Activated T-cell treated with anti-CD3 and anti-CD28 coated beads for 48 hours (primary cell): ENCODE data around the gene HDC.

Experiments
- DNase-seq: peaks from one replicate; pipeline ENCODE4 v3.0.0-alpha.2; 2020; ENCODE audit warnings: low read depth

HDC gene

DNA sequence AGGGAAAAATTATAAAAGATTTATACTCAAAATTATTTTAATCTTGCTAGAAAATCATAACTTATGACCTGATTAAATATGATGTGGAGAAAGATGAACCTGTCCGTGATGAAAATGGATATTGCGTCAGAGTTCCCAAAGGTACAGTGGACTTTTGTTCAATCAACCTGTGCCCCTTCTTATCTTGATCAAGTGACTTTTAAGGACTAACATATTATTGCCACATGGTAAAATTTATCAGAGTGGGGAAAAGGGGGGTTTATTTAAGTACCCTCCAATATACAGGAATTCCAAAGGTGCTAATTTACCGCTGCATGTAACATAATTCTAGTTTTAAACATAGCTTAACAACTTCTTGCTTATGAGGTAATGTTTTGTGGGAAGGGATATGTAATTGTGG lies 39.6 kb downstream of the HDC start:
- no peak for DNase-seq

DNA sequence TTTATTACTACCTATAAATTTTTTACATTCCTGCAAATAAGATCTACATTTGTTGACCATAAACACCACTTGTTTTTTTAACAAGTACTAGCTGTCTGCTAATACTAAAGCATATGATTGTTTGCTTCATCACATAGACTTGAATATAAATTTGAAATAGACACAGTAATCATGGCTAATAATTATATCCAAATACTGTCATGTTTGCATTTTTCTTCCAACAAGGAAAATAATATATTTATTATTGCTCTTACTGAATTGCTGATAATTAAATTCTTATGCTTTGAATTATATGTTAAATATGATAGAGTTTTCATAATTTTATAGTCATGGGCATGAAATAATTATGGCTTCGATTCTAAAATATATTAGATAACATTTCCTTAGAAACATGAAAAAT lies 40.5 kb downstream of the HDC start:
- DNase-seq, result no peak

DNA sequence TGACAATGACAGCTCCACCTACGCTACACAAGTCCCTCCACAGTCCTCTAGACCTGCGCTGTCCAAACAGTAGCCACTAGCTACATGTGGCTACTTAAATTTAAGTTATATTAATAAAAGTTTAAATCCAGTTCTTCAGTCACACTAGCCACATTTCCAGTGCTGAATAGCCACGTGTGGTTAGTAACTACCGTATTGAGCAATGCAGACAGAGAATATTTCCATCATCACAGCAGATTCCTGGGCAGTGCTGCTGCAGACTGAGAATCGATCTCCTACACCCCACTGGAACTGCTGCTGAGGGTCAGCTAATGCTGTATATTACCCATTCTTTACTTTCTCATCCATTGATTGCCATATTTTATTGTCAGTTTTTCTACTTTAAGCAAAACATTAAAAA lies 40.9 kb downstream of the HDC start:
- DNase-seq, result no peak

DNA sequence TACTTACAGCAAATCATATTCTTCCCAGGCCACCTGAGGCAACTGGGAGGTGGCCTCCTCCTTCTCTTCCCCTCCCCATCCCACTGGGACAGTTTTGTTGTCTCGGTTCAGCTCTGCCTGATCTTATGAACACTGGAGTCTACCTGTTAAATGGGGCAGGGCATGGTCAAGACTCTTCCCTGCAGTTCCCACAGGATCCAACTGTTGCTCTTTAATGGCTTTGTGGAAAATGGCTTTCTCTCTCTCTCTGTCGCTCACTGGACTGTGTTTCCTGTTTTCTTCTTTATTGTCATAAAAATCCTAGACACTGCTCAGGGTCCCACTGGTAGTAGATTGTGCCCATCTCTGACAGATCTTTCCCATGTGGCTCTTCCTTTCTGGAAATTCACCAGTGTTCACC lies 43.3 kb downstream of the HDC start:
- DNase-seq, result no peak

DNA sequence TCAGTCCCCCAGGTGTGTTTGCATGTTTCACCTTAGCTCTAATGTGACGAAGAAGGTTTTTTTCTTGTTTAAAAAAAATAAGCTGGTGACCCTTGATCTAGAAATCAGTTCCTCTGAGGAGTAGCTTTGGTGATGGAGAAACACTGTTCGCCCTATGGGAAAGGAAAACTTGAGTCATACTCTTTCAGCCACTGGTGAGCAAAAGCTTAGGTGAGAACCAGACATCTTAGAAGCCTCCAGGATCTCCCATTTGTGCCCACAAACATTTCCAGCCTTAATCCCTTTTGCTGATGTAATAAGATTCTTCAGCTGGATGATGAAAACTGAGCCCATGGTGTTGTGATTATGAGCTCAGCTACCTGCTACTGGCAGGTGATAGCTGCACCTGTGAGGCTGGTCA lies 45.7 kb downstream of the HDC start:
- DNase-seq, result no peak

DNA sequence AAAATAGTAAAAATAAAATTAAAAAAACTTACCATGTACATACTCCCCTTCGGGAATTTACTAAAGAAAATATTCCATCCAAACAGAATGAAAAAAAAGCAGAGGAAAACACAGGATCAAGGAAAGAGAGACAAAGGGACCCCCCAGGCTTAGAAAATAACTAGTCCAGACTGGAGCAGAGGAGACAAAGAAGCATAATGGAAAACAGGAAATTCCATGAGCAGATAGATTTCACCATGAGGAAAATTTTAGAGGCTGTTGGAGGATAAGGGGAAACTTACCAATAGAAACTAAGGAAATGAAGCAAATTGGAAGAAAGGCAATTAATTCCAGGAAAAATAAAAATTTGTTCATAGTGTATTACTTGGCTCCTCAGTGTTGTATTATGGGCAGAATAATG lies 46.8 kb downstream of the HDC start:
- DNase-seq, result no peak

DNA sequence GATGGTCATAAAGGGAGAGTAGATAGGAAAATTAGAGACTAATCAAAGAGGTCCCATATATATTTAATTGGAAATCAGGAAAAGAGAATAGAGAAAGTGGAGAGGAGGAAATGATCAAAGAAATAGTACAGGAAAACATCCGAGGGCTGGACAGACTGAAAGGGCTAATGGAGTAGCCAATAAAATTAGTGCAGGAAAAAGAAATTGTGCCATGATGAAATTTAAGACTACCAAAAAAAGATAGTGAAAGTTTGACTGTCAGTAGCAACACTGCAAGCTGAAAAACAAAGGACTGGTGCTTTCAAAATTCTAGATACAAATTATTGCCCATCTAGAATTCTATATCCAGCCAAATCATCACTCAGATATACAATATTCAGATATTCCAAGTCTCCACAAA lies 47.2 kb downstream of the HDC start:
- DNase-seq, result no peak

DNA sequence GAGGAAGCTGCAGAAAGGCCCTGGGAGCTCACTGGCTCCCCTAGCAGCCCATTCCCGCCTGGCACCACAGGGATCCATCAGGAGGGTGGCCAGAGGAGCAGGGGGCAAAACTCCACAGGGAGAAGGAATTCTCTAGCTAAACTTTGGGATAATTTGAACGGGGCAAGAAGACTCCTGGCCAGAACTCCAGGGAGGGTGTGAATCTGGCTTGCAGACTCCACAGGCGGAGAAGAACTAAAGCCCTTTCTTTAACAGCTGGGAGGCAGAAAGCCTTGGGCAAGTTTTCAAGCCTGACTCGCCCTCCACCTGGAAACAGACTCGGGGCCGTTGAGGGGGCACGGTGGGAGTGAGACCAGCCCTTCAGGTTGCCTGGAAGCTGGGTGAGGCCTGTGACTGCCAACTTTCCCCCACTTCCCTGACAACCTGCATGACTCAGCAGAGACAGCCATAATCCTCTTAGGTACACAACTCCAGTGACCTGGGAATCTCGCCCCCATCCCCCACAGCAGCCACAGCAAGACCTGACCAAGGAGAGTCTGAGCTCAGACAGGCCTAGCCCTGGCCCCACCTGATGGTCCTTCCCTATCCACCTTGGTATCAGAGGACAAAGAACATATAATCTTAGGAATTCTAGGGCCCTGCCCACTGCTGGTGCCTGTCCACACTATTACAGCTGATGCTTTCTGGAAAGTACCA lies 54.9 kb downstream of the HDC start:
- no peak for DNase-seq

DNA sequence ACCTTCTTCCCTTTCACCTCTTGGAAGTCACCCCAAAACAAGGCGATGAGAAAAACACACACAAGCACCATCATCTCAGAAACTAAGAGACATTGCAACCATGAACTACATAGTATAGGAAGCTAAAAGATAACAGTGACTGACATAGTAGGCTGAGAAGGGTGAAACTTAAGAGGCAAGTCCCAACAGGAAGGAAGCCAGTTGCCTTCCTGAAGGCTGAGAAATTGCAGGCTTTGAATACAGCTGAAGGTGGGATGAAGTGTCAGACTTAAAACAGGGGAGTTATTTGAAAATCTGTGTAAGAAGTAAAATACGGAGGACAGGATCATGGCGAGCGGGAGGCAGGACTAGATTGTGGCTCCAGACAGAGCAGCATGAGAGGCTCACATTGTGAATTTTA lies 55.7 kb downstream of the HDC start:
- DNase-seq, result no peak

DNA sequence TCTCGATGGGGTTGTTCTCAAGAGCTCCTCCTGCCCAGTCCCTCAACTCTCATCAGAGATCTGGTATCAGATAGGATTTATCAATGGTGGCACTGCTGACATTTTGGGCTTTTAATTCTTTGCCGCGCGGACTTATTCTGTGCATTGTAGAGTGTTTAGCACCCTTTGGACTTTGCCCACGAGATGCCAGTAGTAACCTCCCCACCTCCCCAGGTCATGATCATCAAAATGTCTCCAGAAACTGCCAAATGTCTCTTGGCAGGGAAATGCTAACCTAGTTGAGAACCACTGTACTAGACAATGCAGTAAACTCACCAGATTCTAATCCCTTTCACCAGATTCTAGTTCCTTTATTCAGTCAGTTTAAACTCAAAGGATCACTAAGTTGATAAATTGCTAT lies 59.5 kb downstream of the HDC start:
- DNase-seq, result no peak

DNA sequence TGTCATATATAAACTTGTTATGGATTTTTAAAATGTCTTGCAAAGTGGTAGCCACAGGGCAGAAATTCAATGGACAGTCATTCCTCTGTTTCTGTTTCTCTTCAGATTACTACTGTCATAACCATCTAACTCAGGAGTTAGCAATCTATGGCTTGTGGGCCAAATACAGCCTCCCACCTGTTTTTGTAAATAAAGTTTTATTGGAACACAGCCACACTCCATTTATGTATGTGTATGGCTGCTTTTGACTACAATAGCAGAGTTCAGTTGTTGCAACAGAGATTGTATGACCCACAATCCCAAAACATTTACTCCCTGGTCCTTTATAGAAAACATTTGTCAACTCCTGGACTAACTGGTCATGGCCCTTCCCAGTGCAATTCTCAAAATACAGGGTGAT lies 63.5 kb downstream of the HDC start:
- no peak for DNase-seq

DNA sequence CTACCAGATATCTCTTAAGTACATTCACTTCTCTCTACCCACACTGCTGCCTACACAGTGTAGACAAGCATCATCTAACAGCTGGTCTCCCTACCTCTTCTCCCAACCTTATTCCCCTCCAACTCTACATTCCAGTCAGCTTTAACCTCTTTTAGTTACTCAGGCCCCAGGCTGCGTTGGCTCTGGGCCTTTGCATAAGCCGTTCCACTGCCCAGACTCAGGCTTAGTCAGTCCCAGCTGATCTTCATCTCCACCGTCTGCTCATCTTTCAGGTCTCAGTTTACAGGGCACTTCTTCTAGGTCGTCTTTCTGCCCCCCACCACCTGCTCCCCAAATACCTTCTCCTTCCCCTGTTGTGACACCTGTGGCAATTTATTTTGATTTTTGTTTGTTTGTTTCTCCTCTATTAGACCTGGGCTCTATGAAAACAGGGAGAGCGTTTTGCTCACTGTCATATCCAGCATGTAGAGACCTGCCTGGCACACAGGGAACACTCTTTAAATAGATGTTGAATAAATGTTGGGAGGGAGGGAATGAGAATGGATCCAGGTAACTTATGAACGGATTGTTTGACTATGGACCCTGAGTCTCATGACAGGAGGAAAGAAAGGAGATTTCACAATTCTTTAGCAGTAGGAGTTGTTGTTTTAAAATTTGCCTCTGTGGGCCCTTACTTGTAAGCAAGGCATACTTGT lies 72.5 kb downstream of the HDC start:
- no peak for DNase-seq

DNA sequence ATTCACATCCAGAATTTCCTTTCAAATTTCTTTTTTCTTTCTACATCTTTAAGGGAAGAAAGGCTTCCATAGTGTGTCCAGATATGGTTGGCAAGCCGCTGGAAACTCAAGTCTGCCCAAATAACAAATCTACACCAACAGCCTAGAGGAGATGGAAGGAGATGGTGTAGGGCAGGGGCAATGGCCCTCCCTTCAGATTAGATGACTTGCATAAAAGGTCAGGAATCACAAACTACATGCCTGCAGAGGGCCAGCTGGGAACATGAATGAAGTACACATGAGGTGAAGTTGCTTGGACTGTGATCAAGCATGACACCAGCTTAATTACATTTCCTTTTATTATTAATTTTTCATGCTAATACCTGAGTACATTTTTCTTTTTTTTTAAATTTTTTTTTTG lies 73.4 kb downstream of the HDC start:
- no peak for DNase-seq
